AG04450 (cell line): Measurements from ENCODE around the gene PER1. TPM values are rescaled to one million over a fixed set of nuclear protein-coding genes. Genes with fewer than 3 reads are reported as not detected.

ENCODE experiments used
- CTCF ChIA-PET: fragments of 300-600, 350-600 bp; formaldehyde crosslinking; extraction: SDS; loops from one replicate; lab custom pipeline; 2022; ENCODE audit warnings: antibody characterized with exemption, inconsistent platforms; lab: Charles Lee
- POLR2A ChIA-PET: fragments of 350-600 bp; formaldehyde crosslinking; extraction: SDS; loops from one replicate; lab custom pipeline; 2021; ENCODE audit warnings: antibody characterized with exemption, inconsistent platforms; lab: Yijun Ruan, JAX
- DNase-seq: peaks from one replicate; pipeline ENCODE4 v3.0.0-alpha.2; 2011; ENCODE audit warnings: low read depth, low spot score
- H3K27ac ChIP-seq: one replicate; pipeline ENCODE4 v1.5.1; 2012; ENCODE audit warnings: low read depth, low read length, control low read depth
- H3K27me3 ChIP-seq: one replicate; pipeline ENCODE4 v1.6.0; 2012; ENCODE audit warnings: low read length; ENCODE audit not compliant: control insufficient read depth, insufficient read depth
- H3K4me3 ChIP-seq: 2 replicates; pipeline ENCODE4 v1.5.1; 2011; ENCODE audit warnings: mild to moderate bottlenecking, low read depth, low read length, control low read depth
- H3K9me3 ChIP-seq: 2 replicates; pipeline ENCODE4 v1.5.1; 2012; ENCODE audit warnings: low read length; ENCODE audit not compliant: control insufficient read depth, insufficient read depth
- polyA plus RNA-seq: library from polyadenylated mRNA; depleted of rRNA; stranded (reverse); fragments of >200 nt; gene quantifications from 2 replicates; pipeline ENCODE4 v1.2.3, GENCODE V29; 2011
- TF ChIP-seq, protein P1 (sequence below): IDR thresholded peaks from 2 replicates; pipeline ENCODE4 v1.5.1; 2011; ENCODE audit warnings: low read depth, low read length, control low read depth, inconsistent platforms

The PER1 gene
- polyA plus RNA-seq, 1 experiment: 3.1 TPM

DNA sequence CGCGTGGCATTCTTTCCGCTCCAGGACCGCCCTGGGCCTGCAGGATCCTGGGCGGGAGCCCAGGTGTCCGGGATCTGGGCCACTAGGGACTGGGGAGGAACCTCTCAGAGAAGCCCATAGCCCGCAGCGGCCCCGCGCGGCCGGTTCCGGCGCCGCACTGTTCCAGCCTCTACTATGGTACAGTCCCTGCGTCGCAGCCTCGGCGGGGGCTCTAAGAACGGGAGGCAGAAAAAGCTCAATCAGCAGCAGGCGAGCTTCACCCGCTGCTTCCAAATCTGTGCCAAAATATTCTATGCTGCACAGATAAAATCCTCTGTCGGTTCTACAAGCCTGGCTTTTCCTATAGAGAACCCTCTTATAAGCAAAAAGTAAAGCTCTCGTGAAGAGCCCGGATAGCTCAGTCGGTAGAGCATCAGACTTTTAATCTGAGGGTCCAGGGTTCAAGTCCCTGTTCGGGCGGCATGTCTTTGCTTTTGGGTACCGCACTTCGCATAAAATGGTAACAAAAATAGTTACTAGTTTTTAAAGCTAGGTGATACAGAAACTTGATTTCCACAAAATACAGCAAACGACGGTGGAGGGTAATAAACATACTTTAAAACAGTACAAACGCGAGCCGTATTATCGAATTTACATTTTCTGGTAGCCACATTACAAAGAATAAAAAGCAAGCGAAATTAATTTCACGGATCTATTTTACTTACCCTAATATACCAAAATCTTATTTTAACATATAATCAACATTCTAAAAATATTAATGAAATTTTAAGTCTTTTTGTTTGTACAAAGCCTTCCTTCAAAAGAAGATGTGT lies 33.2 kb downstream of the PER1 start:
- ChIA-PET POLR2A (interaction anchor here (0.6 to 2.8 kb wide), 11 partner anchors 32 to 141 kb away, joined by 3 to 18 read pairs (median 3); partner anchors contain the start of genes AURKB and BORCS6), CTCF (interaction anchor here (0.5 to 3.8 kb wide), 47 partner anchors 8 to 332 kb away, joined by 3 to 71 read pairs (median 5); partner anchors contain the start of genes BORCS6 and SLC25A35)
- no peaks in the 10 kb centered on the region; the same call in 1 of the 2 replicates for H3K9me3 ChIP-seq
- TF ChIP-seq, protein P1, sequence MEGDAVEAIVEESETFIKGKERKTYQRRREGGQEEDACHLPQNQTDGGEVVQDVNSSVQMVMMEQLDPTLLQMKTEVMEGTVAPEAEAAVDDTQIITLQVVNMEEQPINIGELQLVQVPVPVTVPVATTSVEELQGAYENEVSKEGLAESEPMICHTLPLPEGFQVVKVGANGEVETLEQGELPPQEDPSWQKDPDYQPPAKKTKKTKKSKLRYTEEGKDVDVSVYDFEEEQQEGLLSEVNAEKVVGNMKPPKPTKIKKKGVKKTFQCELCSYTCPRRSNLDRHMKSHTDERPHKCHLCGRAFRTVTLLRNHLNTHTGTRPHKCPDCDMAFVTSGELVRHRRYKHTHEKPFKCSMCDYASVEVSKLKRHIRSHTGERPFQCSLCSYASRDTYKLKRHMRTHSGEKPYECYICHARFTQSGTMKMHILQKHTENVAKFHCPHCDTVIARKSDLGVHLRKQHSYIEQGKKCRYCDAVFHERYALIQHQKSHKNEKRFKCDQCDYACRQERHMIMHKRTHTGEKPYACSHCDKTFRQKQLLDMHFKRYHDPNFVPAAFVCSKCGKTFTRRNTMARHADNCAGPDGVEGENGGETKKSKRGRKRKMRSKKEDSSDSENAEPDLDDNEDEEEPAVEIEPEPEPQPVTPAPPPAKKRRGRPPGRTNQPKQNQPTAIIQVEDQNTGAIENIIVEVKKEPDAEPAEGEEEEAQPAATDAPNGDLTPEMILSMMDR: peak; percentile 90
- peak overlapping the region; percentile 76 for H3K4me3 ChIP-seq
- H3K27me3 ChIP-seq: peaks cover 32% of the 10 kb centered on the region
- peak; percentile 59 for DNase-seq
- peak overlapping the region; percentile 31 for H3K27ac ChIP-seq

- TF ChIP-seq, protein P1: no peak
- no peak for DNase-seq
Measured at GRCh38 chr17:8117980-8118768, 34.0 kb downstream of the PER1 start, which contains the start of gene ALOXE3. Gene ALOXE3 (minus strand): TSS chr17:8118514. CDS start chr17:8117990, 524 bp downstream.

DNA sequence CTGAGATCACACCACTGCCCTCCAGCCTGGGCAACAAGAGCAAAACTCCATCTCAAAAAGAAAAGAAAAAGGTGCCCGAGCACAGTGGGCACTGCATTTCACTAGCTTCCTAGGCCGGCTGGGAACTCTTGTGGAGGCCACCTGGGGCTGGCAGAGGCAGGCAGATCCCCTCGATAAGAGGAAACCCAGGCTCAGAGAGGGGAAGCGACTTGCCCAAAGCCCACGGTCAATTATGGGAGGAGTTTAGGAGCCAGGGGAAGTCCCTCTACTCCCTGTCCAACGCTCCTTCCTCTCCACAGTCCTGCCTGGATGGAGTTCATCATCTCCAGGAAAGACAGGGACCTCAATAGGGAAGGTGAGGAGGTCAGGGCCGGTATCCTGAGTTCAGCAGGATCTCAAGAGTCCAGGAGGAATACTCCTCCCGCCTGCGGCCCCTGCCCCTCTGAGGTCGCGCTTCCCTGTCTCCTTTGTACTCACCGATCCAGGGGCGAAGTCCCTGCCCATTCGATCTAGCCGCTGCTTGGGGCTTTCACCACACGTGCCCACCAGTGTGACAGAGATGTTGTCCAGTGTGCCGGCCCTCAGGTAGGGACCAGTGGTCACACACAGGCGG lies 34.7 kb downstream of the PER1 start:
- TF ChIP-seq, protein P1: no peak
- POLR2A ChIA-PET: no interaction called here
- CTCF ChIA-PET: interaction anchor here (0.5 to 3.8 kb wide), 10 partner anchors 8 to 1565 kb away, joined by 3 to 71 read pairs (median 12); no protein-coding TSS in a partner anchor
- peak overlapping the region; percentile 76 for H3K4me3 ChIP-seq
- peaks cover 35% of the 10 kb centered on the region for H3K27me3 ChIP-seq
- DNase-seq: no peak
- H3K27ac ChIP-seq: no peak overlapping the region
- no peaks in the 10 kb centered on the region for H3K9me3 ChIP-seq

More at GRCh38 chr17:8117980-8118768, 34.0 kb downstream of the PER1 start, which contains the start of gene ALOXE3:
- no peaks in the 10 kb centered on the region for H3K9me3 ChIP-seq
- ChIA-PET POLR2A (interaction anchor here (0.6 to 2.8 kb wide), 2 partner anchors 55 to 142 kb away, joined by 3 to 18 read pairs; no protein-coding TSS in a partner anchor), CTCF (interaction anchor here (0.5 to 3.8 kb wide), 30 partner anchors 8 to 283 kb away, joined by 3 to 71 read pairs (median 6); partner anchors contain the start of gene SLC25A35)
- peaks cover 35% of the 10 kb centered on the region for H3K27me3 ChIP-seq
- peak within 1 kb of the TSS; percentile 31 for H3K27ac ChIP-seq
- peak within 1 kb of the TSS; percentile 76 for H3K4me3 ChIP-seq

- Histone ChIP-seq H3K9me3 (no peaks in the 10 kb centered on the region), H3K27ac (no peak overlapping the region), H3K27me3 (peaks cover 42% of the 10 kb centered on the region), H3K4me3 (no peak overlapping the region)
- CTCF ChIA-PET: interaction anchor here (0.5 to 0.7 kb wide), 2 partner anchors 71 to 1564 kb away, joined by 3 to 8 read pairs; no protein-coding TSS in a partner anchor
- POLR2A ChIA-PET: no interaction called here
- DNase-seq: no peak
- TF ChIP-seq, protein P1: no peak
Measured at GRCh38 chr17:8116776-8117175, 35.4 kb downstream of the PER1 start.
